ENCODE results near the gene C10orf71.

Gene C10orf71

DNA sequence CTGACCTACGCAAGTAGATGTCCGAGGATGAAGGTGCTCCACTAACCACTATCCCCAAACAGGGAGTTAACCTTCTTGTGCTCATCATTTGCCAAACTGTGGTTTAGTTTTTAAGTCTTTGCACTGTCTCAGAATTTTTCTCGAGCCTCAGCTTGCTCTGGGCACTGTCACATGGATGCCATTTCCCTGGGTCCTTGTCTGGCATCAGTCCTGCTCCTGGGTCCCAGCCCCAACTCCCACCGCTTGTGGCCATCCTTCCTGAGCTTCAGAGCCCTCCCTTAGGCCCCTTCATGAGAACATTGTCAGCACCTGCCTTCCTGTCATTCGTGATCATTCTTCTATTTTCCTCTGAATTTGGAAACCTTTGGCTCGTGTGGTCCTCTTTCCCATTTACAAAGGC is 33.8 kb downstream of the C10orf71 start:
- DNase-seq (ENCODE audit: insufficient read length, low spot score) (no peak), FAIRE-seq (no peak)
- TF ChIP-seq, protein P1, sequence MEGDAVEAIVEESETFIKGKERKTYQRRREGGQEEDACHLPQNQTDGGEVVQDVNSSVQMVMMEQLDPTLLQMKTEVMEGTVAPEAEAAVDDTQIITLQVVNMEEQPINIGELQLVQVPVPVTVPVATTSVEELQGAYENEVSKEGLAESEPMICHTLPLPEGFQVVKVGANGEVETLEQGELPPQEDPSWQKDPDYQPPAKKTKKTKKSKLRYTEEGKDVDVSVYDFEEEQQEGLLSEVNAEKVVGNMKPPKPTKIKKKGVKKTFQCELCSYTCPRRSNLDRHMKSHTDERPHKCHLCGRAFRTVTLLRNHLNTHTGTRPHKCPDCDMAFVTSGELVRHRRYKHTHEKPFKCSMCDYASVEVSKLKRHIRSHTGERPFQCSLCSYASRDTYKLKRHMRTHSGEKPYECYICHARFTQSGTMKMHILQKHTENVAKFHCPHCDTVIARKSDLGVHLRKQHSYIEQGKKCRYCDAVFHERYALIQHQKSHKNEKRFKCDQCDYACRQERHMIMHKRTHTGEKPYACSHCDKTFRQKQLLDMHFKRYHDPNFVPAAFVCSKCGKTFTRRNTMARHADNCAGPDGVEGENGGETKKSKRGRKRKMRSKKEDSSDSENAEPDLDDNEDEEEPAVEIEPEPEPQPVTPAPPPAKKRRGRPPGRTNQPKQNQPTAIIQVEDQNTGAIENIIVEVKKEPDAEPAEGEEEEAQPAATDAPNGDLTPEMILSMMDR (IDR thresholded peaks at IDR 0.05; ENCODE audit: insufficient read depth, missing control alignments): no peak

DNA sequence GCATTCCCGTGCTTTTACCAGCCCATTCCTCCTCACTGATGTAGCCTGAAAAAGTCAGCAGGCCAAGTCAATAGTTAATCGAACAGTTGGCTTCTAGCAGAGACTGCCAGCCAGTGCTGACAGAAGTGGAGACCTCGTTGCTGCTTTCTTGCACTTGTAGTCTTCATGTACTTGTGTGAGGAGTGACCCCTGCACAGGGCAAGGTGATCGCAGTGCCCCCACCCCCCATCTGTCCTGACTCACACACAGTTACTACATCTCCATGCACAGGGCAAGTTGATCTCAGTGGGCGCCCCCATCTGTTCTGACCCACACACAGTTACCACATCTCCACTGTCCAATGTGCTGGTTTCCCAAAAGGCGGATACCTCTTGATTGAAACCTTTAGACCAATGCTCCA is 34.2 kb downstream of the C10orf71 start:
- DNase-seq (ENCODE audit: insufficient read length, low spot score) (no peak), FAIRE-seq (no peak)
- TF ChIP-seq, protein P1 (IDR thresholded peaks at IDR 0.05; ENCODE audit: insufficient read depth, missing control alignments): no peak

DNA sequence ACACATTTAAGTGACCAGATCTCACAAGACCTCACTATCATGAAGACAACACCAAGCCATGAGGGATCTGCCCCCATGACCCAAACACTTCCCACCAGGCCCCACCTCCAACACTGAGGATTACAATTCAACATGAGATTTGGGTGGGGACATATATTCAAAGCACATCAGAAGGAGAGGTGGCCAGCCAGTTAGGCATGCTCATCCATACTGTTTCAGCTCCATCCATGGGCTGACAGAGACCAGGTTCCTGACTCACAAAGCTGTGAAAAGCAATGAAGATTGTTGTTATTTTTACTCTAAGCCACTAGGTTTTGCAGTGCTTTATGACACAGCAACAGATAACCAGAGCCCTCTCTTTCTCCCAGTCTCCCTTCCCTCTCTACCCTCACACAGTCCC is 36.0 kb downstream of the C10orf71 start:
- TF ChIP-seq, protein P1 (IDR thresholded peaks at IDR 0.05; ENCODE audit: insufficient read depth, missing control alignments): no peak
- no peak for DNase-seq (ENCODE audit: insufficient read length, low spot score)
- FAIRE-seq: no peak

DNA sequence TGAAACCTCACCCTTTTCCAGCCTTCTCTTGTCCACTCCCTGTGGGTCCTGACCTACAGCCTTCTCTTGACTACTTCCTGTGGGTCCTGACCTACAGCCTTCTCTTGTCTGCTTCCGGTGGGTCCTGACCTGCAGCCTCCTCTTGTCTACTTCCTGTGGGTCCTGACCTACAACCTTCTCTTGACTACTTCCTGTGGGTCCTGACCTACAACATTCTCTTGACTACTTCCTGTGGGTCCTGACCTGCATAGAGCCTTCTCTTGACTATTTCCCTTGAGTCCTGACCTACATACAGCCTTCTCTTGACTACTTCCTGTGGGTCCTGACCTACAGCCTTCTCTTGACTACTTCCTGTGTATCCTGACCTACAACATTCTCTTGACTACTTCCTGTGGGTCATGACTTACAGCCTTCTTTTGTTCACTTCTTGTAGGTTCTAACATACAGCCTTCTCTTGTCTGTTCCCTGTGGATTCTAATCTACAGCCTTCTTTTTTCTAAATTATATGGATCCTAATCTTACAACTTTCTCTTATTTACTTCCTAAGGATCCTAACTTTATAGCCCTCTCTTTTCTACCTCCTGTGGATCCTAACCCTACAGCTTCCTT is 36.5 kb downstream of the C10orf71 start:
- DNase-seq (ENCODE audit: insufficient read length, low spot score) (no peak), FAIRE-seq (no peak)
- TF ChIP-seq, protein P1 (IDR thresholded peaks at IDR 0.05; ENCODE audit: insufficient read depth, missing control alignments): no peak

DNA sequence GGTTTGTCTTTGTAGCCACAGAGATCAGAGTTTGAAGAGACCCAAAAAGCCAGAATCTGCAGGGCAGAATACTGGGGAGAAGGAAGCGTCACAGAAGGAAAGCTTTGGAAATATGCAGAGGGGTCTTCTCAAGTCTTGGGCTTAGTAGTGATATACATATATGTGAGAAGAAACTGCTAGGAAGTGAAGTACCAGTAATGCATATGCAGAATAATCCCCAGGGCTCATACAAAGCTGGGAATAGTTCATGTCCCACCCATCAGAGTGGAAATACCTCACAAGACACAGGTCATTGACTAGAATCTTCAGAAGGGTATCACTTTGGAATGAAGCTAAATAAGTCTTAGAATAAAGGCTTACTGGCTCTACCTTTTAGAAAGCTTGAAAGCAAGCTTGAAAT is 39.6 kb downstream of the C10orf71 start:
- TF ChIP-seq, protein P1 (IDR thresholded peaks at IDR 0.05; ENCODE audit: insufficient read depth, missing control alignments): no peak
- DNase-seq (ENCODE audit: insufficient read length, low spot score): no peak
- FAIRE-seq: no peak

DNA sequence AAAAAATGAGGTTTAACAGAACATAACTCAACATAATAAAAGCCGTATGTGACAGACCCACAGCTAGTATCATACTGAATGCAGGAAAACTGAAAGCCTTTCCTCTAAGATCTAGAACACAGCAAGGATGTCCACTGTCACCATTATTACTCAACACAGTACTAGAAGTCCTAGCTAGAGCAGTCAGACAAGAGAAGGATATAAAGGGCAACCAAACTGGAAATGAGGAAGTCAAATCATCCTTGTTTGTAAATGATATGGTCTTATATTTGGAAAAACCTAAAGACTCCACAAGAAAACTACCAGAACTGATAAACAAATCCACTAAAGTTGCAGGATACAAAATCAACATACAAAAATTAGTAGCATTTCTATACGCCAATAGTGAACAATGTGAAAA is 45.9 kb downstream of the C10orf71 start:
- FAIRE-seq: no peak

DNA sequence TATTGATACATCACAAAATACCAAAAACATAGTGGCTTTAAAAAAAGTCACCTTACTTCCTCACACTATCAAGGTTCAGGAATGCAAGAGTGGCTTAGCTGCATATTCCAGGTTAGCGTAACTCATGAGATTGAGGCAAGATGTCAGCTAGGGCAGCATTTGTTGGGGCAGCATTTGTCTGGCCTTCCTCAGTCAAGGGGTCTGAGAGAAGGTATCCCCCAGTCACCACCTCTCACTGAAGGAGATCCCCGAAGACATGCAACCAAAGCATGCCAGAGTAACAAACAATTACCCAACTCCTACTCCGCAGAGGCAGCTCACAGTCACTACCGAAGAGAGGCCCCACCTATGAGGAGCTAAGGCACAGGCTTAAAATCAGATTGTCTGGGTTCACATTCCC is 48.4 kb downstream of the C10orf71 start:
- TF ChIP-seq, protein P1 (IDR thresholded peaks at IDR 0.05; ENCODE audit: insufficient read depth, missing control alignments): no peak
- FAIRE-seq (no peak), DNase-seq (ENCODE audit: insufficient read length, low spot score) (no peak)

More for the DNA sequence above, 45.9 kb downstream of the C10orf71 start:
- TF ChIP-seq, protein P1 (IDR thresholded peaks at IDR 0.05; ENCODE audit: insufficient read depth, missing control alignments): no peak
- DNase-seq (ENCODE audit: insufficient read length, low spot score): no peak

Data from D721Med (cell line).